GM19193 (cell line): ENCODE measurements around the gene KMO.

ENCODE experiments used
- POLR2A ChIP-seq: IDR thresholded peaks from 4 replicates; pipeline ENCODE4 v1.6.1; 2011; ENCODE audit not compliant: insufficient read depth, insufficient read length; ENCODE audit errors: extremely low read depth

Gene KMO

DNA sequence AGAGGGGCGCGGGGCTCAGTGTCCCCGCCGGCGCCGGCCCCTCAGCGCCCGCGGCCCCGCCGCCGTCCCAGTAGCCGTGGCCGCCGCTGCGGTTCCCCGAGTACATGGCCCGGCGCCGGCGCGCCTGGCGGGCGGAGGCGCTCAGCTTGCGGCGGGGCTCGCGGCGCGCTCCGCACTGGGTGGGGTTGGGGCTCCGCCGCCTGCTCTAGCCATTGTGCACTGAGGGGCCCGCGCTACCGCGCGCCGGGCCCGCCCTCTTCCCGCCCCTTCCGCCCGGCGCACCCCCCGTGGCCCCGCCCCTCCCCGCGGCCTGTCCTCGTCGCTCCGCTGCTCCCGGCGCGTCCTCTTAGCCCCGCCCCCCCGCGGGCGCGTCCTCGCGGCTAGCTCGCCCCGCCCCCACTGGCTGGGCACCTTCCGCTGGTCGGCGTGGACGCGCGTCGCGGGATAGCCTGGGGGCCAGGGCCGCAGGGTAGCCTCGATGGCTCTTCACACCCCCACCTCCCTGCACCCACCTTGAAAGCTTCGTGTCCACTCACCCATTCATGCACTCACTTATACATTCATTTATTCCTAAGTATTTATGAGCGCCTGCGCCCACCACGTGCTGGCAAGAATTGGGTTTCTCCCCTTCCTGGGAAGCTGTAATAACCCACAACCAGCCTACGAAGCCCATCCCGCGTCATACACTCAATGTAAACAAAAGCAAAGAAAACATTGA, 108.1 kb downstream of the KMO start, which contains the start of the genes CHML and OPN3:
Gene CHML, minus strand, starts transcription at position 221 of the 718 bp plus-strand sequence. CDS start 4,603 bp downstream, outside the sequence.
Gene OPN3, minus strand, starts transcription at position 221 of the 718 bp plus-strand sequence. Its CDS starts 115 bp downstream, at position 106.
- peak; percentile 95 for TF ChIP-seq POLR2A

DNA sequence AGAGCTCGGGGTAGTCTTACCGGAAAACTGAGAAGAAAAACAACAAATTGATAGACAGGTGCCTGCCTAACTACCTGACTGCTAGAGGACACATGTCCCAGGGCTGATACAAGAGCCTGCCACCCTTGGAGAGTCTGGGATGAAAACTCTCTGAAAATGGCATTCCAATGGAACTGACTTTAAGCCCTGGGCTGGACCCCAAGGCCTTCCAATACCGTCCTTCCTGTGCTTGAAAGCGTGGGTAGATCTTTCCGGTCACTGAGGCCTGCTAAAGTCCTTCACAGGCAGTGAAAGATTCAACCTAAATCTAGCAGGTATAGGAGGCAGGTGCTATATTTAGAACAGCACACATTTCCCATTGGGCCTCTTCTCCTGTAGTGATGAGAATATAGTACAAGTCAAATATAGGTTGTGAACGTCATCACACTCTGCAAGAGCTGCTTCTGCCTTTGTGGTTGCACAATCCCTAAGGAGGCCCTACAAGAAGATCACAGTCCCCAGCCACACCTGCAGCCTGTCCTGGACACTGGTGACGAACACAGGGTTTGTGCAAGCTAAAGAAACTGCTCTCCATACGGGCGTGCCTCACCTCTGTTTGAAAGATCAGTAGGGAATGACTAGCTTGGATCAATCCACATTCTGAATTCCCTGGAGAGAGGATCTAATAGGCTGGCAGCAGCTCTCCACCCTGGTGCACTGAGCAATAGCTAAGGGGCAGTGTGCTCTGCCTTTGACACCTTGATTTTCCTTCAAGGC, 108.9 kb downstream of the KMO start:
- TF ChIP-seq POLR2A: no peak

DNA sequence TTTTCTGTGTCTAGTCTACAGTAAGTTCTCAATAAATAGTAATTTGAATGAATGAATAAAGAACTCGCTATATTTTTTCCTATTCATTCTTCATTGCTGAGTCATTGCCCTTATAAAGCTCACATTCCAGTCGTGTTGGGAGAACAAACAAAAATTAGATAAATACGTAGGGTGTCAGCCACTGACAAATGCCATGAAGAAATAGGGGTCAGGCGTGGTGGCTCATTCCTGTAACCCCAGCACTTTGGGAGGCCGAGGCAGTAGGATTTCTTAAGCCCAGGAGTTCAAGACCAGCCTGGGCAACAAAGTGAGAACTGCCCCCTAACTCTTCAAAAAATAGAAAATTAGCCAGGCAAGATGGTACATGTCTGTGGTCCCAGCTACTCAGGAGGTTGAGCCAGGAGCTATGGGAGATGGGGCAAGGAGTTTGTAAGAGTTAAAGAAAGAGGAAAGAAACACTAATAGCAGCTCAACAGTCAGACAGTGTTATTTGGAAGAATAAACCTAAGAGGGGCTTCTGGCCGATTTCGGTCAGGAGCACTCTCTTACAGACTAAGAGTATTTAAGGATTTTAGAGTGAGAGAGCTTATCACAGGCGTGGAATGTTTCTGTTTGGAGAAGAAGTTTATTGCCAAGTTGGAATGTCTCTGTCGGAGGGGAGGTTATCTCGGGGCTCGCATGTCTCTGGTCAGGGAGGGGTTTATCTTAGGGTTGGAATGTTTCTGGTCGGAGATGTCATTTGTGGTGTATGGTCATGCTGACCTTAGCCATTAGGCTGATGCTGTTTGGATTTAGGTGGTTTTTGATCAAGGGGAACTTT, 109.8 kb downstream of the KMO start:
- TF ChIP-seq POLR2A: no peak

DNA sequence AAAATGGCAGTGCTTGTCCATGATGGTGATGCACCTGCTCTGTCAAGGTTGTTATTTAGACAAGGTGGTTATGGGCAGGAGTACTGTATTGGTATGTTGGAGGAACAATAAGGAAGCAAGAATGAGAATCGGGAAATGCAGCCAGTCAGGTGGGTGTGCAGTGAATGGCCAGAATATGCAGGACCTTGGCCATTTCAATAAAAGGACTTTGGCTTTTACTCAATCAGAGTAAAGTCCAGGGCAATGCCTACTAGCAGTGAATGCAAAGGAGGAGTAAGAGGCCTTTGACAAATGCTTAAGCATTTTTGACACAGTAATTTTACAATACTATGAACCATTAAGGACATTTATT, 110.4 kb downstream of the KMO start:
- TF ChIP-seq POLR2A: no peak

DNA sequence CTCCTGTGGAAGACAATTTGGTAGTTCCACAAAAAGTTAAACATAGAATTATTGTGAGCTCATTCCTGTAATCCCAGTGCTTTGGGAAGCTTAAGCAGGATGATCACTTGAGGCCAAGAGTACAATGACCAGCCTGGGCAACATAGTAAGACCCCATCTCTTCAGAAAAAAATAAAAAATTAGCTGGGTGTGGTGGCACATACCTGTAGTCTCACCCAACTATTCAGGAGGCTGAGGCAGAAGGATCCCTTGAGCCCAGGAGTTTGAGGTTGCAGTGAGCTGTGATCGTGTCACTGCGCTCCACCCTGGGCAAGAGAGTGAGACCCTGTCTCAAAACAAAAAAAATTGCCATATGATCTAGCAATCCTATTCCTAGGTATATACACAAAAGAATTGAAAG, 112.1 kb downstream of the KMO start:
- TF ChIP-seq POLR2A: no peak

DNA sequence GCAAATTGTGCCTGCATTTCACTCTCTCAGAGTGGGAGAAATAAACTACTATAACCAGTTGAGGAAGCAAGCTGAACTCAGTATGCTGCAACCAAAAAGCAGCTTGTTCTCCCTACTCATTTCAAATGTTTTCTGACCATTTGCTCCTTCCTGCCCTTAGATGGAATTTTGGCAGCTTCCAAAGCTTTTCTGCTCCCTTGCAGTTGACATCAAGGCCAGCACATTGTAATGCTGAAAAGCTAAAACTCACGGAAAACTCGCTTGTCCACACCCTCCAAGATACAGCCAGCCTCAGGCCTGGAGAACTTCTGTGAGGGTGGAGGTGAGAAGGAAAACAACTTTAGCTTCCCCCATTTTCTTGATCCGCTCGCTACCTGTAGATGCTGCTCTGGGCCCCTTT, 113.0 kb downstream of the KMO start:
- no peak for TF ChIP-seq POLR2A
